HG02610 (cell line): ENCODE measurements around the gene FNDC3B.
"Not testable (repeated sequence)": the region's sequence is repeated elsewhere in the genome, so short reads cannot be mapped to it uniquely, and the experiment has no call there.

ENCODE experiments used
- ATAC-seq: cut with Tn5 transposase; IDR thresholded peaks from one replicate; pipeline ENCODE4 v1.9.1; 2021; ENCODE audit warnings: mild to moderate bottlenecking, moderate library complexity; ENCODE audit not compliant: unreplicated experiment

Gene FNDC3B

DNA sequence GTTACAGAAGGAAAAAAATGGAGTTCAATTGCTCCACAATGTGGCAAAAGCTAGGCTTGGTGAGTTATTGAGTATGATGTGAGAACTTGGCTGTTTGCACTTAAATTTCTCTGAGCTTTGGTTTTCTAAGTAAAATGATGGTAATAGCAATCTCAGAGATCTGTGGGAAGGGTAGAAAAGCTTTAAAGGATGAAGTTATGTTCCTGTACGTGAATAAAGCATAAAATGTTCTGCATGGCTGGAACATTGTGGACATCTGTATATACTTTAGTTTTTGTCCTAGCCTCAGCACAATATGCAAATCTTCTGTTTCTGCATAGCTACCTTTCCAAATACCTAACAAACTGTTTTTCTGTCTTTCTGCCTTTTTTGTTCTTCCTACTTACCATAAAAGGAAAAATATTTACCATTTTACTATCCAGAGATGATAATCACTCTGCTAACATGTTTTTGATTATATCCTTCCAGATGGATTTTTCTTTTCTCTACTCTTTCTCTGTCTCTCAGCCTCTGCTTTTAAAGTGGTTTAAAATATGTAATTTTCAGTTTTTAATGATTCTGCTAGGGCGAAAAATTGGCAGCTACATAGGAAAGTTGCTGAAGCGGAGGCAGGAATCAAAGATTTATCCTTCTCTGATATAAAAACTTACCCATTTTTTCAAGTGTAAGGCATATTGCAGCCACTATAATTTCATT, 188.1 kb downstream of the FNDC3B start:
- no peak for ATAC-seq

DNA sequence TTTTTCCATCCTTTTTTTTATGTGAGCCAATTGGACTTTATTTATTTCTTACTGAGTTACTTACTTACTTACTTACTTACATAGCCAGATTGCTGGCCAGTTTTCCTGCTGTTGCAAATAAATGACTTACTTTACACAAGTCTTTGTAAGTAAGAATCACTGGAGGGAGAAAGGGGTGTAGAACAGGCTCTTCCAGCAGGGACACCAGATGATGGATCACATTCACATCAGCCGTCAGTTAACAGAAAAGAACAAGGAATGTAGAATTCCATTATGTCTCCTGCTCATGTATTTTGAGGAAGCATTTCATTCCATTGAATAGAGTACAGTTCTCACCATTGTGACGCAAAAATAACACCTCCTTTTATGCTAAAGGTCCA, 188.6 kb downstream of the FNDC3B start:
- ATAC-seq, result no peak

DNA sequence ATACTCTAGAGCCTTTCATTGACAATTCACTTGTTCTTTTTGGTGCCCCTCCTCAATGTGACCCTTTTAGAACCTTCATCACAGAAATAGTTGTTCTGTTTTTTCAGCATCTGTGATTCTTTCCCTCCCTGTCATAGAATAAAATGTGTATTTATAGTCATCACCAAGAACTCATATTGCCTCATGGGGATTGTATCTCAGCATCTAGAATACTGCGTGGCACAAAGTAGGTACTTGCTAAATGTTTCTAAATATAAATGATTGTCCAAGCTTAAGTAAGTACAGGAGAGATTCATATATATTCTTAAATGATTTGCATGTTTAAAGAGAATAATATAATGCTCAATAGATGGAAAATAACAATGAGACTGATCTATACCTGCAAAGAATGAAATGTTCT, 190.1 kb downstream of the FNDC3B start:
- ATAC-seq, result no peak

DNA sequence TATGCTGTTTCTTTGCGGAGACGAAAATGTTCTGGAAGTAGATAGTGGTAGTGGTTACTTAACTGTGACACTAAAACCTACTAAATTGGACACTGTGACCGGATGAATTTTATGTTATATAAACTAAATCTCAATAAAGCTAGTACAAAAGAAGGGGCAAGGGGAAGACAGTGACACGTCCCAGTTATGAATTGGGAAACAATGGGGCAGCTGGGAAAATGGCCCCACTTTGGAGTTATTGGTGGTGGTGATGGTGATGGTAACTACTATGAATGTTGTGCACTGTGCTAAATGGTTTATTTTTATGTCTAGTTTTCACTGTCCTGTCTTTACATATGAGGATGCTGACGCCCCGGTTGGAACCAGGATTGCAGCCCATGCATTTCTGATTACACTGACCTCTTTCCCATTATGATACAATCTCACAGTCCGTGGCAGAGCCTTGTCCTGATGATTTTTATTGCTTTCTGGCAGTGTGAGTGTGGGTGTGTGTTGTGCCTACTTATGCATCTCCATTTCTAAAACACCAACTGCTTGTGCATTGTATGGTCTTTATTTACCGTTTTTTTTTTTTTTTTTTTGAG, 192.0 kb downstream of the FNDC3B start:
- ATAC-seq, result no peak

DNA sequence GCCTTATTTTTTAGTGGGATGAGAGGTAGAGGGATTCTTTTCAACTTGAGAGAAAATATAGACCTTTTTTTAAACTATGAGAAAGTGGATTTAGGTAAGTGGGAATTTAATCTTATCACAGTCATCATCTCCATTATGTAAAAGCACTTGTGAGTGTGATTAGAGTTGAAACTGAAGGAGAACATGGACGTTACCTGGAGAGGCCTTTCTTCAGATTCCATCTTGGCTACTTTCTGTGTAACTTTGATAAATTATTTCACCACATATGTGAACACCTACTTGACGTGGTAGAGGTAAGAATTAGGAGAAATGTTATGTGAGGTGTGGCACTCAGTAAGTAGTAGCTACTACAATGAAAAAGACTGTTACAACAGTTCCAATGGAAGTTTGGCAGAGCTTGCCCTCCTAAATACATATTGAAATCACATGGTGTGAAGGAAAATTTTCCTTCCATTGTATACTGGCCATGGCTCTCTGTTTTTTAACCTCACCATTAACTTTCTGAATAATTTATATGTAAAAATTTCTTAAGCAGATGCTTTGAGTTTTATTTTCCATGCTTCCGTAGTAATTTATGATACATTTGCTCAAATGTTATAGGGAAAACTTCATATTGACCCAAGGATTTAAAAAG, 193.3 kb downstream of the FNDC3B start:
- no peak for ATAC-seq

DNA sequence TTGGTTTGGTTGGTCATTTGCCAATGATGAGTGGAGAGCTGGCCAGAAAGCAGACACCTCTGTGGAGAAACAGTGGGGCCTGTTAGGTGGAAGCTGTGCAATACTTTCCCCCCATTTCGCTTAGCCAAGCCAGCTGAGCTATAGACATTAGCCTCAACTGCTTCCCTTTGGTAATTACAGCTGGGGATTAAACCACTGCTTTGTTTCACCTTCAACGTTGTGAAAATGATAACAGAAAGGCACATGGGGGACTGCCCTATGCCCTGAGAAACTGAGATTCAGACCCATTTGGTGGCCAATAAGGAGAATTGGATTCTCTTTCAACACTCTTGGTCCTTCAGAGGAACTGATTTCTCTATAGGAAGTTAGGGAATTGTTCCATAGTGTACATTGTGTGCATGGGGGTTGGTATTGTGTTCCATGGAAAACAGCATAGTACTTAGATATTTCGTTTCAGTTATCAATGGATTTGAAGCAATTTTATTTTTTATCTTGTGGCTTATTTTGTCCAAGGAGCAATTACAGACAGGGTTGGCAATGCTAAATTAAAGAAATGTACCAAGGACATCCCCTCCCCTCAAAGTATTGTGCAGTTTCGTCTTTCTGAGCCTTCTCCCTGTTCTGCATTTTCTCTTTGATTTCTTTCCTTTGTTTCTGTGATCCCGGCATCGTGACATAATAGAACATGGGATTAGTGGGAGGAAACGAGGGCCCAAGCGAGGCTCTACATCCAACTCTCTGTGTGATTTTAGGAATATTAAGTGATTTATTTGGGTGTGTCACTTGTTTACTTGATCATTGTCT, 194.3 kb downstream of the FNDC3B start:
- no peak for ATAC-seq

DNA sequence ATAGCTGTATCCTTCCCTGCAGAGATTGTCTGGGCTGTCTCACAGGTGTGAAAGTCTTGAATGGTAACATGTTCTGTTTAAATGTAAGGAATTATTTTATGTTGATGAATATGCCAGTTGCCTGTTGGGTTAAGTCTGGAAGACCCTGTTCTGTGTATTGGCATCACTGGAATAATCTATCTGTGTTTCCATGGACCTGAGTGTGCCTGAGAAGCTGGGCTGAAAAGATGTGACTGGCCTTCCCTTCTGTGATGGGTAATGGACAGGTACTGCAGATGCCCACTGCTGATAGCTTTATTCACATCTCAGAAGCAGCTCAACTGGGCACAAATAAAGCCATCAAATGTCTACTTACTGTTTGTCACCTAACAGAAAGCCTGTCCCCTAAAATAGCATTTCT, 196.3 kb downstream of the FNDC3B start:
- ATAC-seq, result no peak

DNA sequence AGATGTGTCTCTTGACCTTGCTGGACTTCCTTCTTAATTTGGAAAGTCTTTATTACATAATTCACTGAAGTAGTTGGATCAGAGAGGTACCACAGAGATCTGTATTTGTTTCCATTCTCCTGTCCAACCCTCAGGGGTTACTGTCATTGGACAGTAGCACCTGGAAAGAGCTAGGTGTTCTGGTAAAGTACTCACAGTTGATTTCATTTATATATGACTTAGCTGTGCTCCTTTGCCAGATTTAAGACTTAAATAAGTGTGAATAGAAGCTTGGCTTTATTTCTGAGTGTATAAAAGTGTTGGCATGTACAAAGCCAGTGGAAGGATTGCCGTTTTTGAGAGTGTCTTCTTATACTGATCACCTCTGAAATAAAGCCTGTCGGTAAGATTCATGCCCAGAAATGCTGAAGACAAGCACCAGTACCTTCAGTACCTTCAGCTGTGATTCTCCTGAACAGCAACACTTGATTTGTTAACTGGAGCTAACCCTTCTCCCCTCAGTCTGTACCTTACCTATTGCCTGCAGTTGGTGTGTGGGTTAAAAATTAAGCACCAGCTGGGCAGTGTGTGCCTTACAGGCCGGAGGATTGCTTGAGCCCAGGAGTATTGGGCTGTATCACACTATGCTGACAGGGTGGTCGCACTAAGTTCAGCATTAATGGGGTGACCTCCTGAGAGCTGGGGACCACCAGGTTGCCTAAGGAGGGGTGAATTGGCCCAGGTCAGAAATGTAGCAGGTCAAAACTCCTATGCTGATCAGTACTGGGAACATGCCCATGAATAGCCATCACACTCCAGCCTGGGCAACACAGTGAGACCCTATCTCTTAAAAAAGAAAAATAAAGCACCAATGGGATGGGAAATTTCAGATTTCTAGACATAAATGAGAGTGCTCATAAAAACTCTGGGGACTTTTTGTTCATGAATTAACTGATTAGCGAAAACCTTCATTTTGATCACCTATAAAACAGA, 197.7 kb downstream of the FNDC3B start:
- ATAC-seq, result no peak

DNA sequence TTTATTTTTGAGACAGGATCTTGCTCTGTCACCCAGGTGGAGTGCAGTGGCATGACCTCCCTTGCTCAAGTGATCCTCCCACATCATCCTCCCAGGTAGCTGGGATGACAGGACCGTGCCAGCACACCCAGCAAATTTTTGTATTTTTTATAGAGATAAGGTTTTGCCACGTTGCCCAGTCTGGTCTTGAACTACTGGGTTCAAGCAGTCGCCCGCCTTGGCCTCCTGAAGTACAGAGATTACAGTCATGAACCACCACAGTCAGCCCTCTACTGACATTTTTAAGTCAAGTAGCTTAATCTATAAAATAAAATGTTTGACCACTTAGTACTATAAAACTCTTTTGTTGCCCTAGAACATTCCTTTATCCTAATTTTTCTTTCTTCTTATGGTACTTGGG, 198.8 kb downstream of the FNDC3B start:
- ATAC-seq, result no peak

DNA sequence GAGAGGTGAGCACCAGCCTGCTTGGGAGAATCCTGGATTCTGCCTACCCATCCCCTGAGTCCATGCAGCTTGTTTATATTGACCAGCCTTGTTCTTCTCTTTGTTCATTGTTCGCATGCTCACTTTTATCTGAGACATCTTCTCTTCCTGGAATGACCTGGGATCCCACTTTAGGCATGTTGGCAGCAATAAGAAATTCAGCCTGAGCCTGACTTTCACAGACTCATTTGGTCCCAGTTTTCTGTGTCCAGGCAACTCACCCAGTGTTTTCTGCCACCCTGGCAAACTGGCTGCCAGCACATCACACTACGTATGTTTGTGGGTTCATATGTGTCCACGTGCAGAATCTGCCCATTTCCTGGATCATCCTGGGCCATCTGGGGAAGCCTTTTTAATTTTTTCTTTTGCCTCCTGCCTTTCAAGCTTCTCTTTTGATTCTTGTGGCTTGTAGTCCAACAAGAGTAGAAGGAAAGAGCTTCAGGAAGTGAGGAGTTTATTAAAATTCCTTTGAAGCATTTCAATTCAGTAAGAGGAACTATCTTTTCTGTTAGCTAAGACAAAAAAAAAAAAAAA, 199.9 kb downstream of the FNDC3B start:
- no peak for ATAC-seq

DNA sequence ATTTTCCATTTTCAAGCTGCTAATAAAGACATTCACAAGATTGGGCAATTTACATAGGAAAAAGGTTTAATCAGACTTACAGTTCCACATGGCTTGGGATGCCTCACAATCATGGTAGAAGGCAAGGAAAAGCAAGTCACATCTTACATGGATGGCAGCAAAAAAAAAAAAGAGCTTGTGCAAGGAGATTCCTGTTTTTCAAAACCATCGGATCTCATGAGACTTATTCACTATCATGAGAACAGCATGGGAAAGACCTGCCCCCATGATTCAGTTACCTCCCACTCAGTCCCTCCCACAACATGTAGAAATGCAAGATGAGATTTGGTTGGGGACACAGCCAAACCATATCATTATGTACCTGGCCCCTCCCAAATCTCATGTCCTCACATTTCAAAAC, 202.0 kb downstream of the FNDC3B start:
- ATAC-seq, result no peak

DNA sequence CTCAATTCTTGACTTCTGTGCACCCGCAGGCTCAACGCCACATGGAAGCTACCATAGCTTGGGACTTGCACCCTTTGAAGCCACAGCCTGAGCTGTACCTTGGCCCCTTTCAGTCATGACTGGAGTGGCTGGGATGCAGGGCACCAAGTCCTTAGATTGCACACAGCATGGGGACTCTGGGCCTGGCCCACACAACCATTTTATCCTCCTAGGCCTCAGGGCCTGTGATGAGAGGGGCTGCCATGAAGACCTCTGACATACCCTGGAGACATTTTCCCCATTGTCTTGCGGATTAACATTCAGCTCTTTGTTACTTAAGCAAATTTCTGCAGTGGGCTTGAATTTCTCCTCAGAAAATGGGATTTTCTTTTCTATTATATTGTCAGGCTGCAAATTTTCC, 203.1 kb downstream of the FNDC3B start:
- ATAC-seq, result not testable (repeated sequence)

DNA sequence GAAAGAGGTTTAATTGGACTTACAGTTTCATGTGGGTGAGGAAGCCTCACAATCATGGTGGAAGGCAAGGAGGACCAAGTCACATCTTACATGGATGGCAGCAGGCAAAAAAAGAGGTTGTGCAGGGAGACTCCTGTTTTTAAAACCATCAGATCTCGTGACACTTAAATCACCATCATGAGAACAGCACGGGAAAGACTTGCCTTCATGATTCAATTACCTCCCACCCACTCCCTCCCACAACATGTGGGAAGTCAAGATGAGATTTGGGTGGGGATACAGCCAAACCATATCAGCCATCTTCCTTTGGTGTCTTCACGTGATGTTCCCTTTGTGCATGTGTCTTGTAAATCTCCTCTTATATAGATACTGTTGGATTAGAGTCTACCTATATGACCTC, 204.0 kb downstream of the FNDC3B start:
- not testable (repeated sequence) for ATAC-seq

DNA sequence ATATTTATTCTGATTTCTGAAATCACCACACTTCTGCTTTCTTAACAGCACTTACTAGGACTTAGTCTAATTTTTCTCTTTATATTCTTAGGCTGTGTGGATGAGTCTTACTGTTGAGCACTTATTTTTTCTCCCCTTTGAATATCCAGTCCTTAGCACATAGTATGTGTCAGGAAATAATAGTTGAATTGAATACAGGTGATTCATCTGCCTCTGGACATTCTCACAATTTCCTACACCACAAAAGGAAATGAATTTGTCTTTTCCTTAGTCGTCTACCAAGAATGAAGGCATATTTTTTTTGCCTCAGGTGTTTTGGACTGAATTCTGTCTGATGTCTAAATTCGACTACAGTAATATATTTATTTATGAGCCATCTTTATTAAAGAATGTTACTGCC, 204.6 kb downstream of the FNDC3B start:
- ATAC-seq, result no peak

DNA sequence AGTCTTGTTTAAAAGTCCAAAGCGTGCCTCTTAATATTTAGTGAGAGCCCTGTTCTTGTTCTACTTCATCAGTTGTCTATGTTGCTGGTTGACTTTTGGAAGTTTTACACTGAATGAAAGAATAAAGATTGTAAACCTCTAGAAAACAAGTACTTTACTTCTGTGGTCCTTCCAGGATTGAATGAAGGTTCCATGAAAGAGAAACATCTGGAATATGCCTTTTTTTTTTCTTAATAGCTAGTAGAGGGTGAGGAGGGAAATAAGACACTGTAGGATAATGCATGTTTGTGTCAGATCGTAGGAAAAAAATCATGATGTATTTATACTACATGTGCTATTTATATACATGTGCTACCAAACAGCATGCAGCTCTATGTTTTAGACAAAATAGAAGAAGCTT, 205.9 kb downstream of the FNDC3B start:
- no peak for ATAC-seq

DNA sequence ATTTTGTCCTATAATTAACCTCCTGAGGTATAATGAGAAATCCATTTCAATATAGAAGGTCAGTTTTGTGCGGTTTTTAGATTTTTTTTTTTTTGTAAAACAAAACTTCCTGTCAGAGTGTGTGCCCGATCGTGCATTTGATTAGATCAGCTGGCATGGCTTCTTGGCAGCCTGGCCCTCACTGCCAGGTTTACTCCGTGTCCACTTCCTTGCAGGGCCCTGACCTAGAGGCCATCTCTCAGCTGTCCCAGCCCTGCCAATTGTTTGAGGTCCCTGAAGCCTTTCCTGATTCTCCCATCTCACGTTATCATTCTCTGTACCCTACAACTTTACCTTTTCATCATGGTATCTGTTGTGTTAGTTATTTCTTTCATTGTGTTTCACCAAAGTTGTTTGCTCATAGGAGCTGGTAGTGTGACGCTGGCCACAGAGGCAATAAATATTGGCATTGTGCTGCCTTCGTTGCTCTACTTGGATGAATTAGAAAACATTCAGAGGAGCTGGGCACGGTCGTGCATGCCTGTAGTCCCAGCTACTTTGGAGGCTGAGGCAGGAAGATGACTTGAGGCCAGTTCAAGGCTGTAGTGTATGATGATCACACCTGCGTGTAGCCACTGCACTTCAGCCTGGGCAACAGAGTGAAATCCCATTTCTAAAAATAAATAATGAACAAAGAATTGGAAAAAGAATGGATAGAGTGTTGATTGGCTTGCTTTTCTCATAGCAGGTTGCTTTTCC, 206.9 kb downstream of the FNDC3B start:
- ATAC-seq, result no peak

DNA sequence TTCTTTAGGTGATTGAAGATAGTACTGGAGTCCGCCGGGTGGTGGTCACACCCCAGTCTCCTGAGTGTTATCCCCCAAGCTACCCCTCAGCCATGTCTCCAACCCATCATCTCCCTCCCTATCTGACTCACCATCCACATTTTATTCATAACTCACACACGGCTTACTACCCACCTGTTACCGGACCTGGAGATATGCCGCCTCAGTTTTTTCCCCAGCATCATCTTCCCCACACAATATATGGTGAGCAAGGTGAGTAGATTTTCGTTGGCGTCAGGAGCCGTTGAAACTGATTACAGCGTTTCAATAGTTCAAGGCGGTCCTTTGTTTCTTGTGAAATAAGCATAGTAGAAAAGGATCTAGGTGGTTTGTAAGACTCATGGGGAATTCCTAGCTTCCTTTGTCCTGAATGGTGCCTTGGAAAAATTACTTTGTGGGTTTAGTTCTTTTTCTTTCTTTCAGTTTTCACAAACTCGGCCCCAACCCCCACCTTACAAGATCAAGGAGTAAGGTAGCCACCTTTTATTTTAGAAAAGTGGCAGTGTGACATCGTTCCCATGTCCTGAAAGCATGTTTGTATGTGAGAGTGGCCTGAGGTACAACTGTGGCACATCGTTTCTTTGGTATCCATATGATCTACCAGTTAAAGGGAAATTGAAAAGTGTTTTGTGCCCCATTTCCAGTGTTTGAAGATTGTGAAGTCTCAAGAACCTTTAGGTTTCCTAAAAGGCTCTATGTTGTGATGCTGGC, 208.3 kb downstream of the FNDC3B start:
- ATAC-seq, result no peak

DNA sequence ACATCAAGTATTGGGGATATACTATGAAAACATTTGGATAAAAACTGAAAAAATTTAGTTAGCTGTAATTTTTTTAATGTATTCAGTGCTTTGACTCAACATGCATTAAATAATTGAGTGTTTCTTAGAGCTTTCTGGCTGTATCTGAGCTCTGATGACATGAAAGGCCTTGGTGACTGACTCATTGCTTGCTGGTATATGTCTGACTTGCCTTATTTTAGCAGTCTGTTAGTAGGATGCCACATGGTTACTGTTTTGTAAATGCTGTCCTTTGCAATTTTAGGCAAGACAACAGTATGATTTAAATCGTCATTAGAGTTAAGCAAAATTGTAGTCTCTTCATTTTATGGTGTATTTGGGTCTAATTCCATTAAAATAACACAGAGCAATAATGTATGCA, 209.7 kb downstream of the FNDC3B start:
- ATAC-seq, result no peak

DNA sequence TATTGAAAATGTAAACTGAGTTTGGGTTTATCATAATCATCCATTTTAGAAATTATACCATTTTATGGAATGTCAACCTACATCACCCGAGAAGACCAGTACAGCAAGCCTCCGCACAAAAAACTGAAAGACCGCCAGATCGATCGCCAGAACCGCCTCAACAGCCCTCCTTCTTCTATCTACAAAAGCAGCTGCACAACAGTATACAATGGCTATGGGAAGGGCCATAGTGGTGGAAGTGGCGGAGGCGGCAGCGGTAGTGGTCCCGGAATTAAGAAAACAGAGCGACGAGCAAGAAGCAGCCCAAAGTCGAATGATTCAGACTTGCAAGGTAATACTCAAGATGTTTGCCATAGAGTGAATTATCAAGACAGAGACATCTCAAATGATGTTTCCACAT, 211.8 kb downstream of the FNDC3B start:
- ATAC-seq, result no peak
